ENCODE data around the gene FARP1. TPM values are rescaled to one million over a fixed set of nuclear protein-coding genes. Genes with fewer than 3 reads are reported as not detected.
"Not testable (repeated sequence)": the region's sequence is repeated elsewhere in the genome, so short reads cannot be mapped to it uniquely, and the experiment has no call there.

Gene FARP1
- polyA plus RNA-seq, 4 donors, result 244 to 270 (median 266) TPM

- no peak for DNase-seq (ENCODE audit: low read depth in 4 of 4, low spot score in 3 of 4)
Measured at GRCh38 chr13:98410612-98411011, 267.7 kb downstream of the FARP1 start.

- no peak for DNase-seq (ENCODE audit: low read depth in 4 of 4, low spot score in 3 of 4)
Measured at GRCh38 chr13:98411013-98411412, 268.1 kb downstream of the FARP1 start.

- DNase-seq (ENCODE audit: low read depth in 4 of 4, low spot score in 3 of 4), result no peak
Measured at GRCh38 chr13:98411617-98412265, 268.8 kb downstream of the FARP1 start.

- DNase-seq (ENCODE audit: low read depth in 4 of 4, low spot score in 3 of 4), result not testable (repeated sequence)
Measured at GRCh38 chr13:98413278-98413677, 270.4 kb downstream of the FARP1 start.

GRCh38 chr13:98413796-98414195 lies 270.9 kb downstream of the FARP1 start:
- DNase-seq (ENCODE audit: low read depth in 4 of 4, low spot score in 3 of 4), result no peak

- no peak for DNase-seq (ENCODE audit: low read depth in 4 of 4, low spot score in 3 of 4)
Measured at GRCh38 chr13:98415326-98416070, 272.6 kb downstream of the FARP1 start.

- DNase-seq (ENCODE audit: low read depth in 4 of 4, low spot score in 3 of 4), result no peak
Measured at GRCh38 chr13:98416408-98416807, 273.5 kb downstream of the FARP1 start.

- no peak for DNase-seq (ENCODE audit: low read depth in 4 of 4, low spot score in 3 of 4)
Measured at GRCh38 chr13:98419786-98420553, 277.1 kb downstream of the FARP1 start.

- no peak for DNase-seq (ENCODE audit: low read depth in 4 of 4, low spot score in 3 of 4)
Measured at GRCh38 chr13:98420554-98421175, 277.8 kb downstream of the FARP1 start.

GRCh38 chr13:98422046-98422445 lies 279.2 kb downstream of the FARP1 start:
- no peak for DNase-seq (ENCODE audit: low read depth in 4 of 4, low spot score in 3 of 4)

- DNase-seq (ENCODE audit: low read depth in 4 of 4, low spot score in 3 of 4), result no peak
Measured at GRCh38 chr13:98423417-98423816, 280.5 kb downstream of the FARP1 start.

GRCh38 chr13:98427331-98427995 lies 284.6 kb downstream of the FARP1 start:
- DNase-seq (ENCODE audit: low read depth in 4 of 4, low spot score in 3 of 4), result no peak

- DNase-seq (ENCODE audit: low read depth in 4 of 4, low spot score in 3 of 4), result no peak
Measured at GRCh38 chr13:98428256-98428966, 285.5 kb downstream of the FARP1 start.

GRCh38 chr13:98429081-98429480 lies 286.2 kb downstream of the FARP1 start:
- DNase-seq (ENCODE audit: low read depth in 4 of 4, low spot score in 3 of 4), result no peak

GRCh38 chr13:98429531-98429930 lies 286.6 kb downstream of the FARP1 start:
- no peak for DNase-seq (ENCODE audit: low read depth in 4 of 4, low spot score in 3 of 4)

GRCh38 chr13:98429977-98430736 lies 287.3 kb downstream of the FARP1 start:
- no peak for DNase-seq (ENCODE audit: low read depth in 4 of 4, low spot score in 3 of 4)

GRCh38 chr13:98432638-98433037 lies 289.7 kb downstream of the FARP1 start:
- no peak for DNase-seq (ENCODE audit: low read depth in 4 of 4, low spot score in 3 of 4)

- DNase-seq (ENCODE audit: low read depth in 4 of 4, low spot score in 3 of 4), result no peak
Measured at GRCh38 chr13:98433654-98434053, 290.8 kb downstream of the FARP1 start.

- DNase-seq (ENCODE audit: low read depth in 4 of 4, low spot score in 3 of 4), result no peak
Measured at GRCh38 chr13:98434060-98434459, 291.2 kb downstream of the FARP1 start.

Measured in right renal pelvis (tissue), 4 donors.